ENCODE results near the gene PRM1.

PRM1 gene

GRCh38 chr16:11274964-11275363 lies 6.2 kb downstream of the PRM1 start:
- Histone ChIP-seq H3K4me2 (ENCODE audit: low read length) (no peak overlapping the region), H3F3A (ENCODE audit: control insufficient read depth, insufficient read depth) (no peaks in the 10 kb centered on the region), H3K79me2 (ENCODE audit: control insufficient read depth, low read length) (no peaks in the 10 kb centered on the region), H3K4me1 (ENCODE audit: control insufficient read depth, low read length) (peaks cover 14% of the 10 kb centered on the region), H3K9me2 (replicated peaks; ENCODE audit: control insufficient read depth, low read length) (no peaks in the 10 kb centered on the region), H3K27me3 (ENCODE audit: control insufficient read depth, low read length) (no peaks in the 10 kb centered on the region), H3K9me3 (ENCODE audit: control insufficient read depth, insufficient read depth, low read length) (no peaks in the 10 kb centered on the region), H3K27ac (ENCODE audit: low read depth, low read length) (no peak overlapping the region), H3K36me3 (ENCODE audit: control insufficient read depth, low read length) (no peaks in the 10 kb centered on the region), H4K20me1 (ENCODE audit: control insufficient read depth, insufficient read depth, low read depth, low read length) (no peaks in the 10 kb centered on the region), H3K4me3 (ENCODE audit: low read length) (no peak overlapping the region)
- TF ChIP-seq, protein P1, sequence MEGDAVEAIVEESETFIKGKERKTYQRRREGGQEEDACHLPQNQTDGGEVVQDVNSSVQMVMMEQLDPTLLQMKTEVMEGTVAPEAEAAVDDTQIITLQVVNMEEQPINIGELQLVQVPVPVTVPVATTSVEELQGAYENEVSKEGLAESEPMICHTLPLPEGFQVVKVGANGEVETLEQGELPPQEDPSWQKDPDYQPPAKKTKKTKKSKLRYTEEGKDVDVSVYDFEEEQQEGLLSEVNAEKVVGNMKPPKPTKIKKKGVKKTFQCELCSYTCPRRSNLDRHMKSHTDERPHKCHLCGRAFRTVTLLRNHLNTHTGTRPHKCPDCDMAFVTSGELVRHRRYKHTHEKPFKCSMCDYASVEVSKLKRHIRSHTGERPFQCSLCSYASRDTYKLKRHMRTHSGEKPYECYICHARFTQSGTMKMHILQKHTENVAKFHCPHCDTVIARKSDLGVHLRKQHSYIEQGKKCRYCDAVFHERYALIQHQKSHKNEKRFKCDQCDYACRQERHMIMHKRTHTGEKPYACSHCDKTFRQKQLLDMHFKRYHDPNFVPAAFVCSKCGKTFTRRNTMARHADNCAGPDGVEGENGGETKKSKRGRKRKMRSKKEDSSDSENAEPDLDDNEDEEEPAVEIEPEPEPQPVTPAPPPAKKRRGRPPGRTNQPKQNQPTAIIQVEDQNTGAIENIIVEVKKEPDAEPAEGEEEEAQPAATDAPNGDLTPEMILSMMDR (IDR thresholded peaks at IDR 0.05; ENCODE audit: low read depth, low read length, poor library complexity, severe bottlenecking), result no peak
- TF ChIP-seq EZH2phosphoT487 (IDR thresholded peaks at IDR 0.05; ENCODE audit: borderline replicate concordance, low read length), result no peak

- Histone ChIP-seq H3K4me2 (ENCODE audit: low read length) (no peak overlapping the region), H4K20me1 (ENCODE audit: control insufficient read depth, insufficient read depth, low read depth, low read length) (no peaks in the 10 kb centered on the region), H3K27me3 (ENCODE audit: control insufficient read depth, low read length) (no peaks in the 10 kb centered on the region), H3K36me3 (ENCODE audit: control insufficient read depth, low read length) (no peaks in the 10 kb centered on the region), H3K79me2 (ENCODE audit: control insufficient read depth, low read length) (no peaks in the 10 kb centered on the region), H3F3A (ENCODE audit: control insufficient read depth, insufficient read depth) (no peaks in the 10 kb centered on the region), H3K9me3 (ENCODE audit: control insufficient read depth, insufficient read depth, low read length) (no peaks in the 10 kb centered on the region), H3K4me1 (ENCODE audit: control insufficient read depth, low read length) (peaks cover 2% of the 10 kb centered on the region), H3K27ac (ENCODE audit: low read depth, low read length) (no peak overlapping the region), H3K9me2 (replicated peaks; ENCODE audit: control insufficient read depth, low read length) (no peaks in the 10 kb centered on the region), H3K4me3 (ENCODE audit: low read length) (no peak overlapping the region)
- TF ChIP-seq EZH2phosphoT487 (IDR thresholded peaks at IDR 0.05; ENCODE audit: borderline replicate concordance, low read length), result no peak
- TF ChIP-seq, protein P1 (IDR thresholded peaks at IDR 0.05; ENCODE audit: low read depth, low read length, poor library complexity, severe bottlenecking), result no peak
Measured at GRCh38 chr16:11273721-11274324, 7.3 kb downstream of the PRM1 start.

GRCh38 chr16:11272921-11273720 lies 8.0 kb downstream of the PRM1 start, which contains the start of gene PRM3:
Gene PRM3, minus strand, starts transcription at chr16:11273629. Its CDS starts 34 bp downstream, at chr16:11273595.
- Histone ChIP-seq H3K4me3 (ENCODE audit: low read length) (no peak within 1 kb of the TSS), H4K20me1 (ENCODE audit: control insufficient read depth, insufficient read depth, low read depth, low read length) (no peaks in the 10 kb centered on the region), H3K27ac (ENCODE audit: low read depth, low read length) (no peak within 1 kb of the TSS), H3K4me1 (ENCODE audit: control insufficient read depth, low read length) (no peaks in the 10 kb centered on the region), H3K9me3 (ENCODE audit: control insufficient read depth, insufficient read depth, low read length) (no peaks in the 10 kb centered on the region), H3K36me3 (ENCODE audit: control insufficient read depth, low read length) (no peaks in the 10 kb centered on the region), H3F3A (ENCODE audit: control insufficient read depth, insufficient read depth) (no peaks in the 10 kb centered on the region), H3K27me3 (ENCODE audit: control insufficient read depth, low read length) (no peaks in the 10 kb centered on the region), H3K4me2 (ENCODE audit: low read length) (no peak within 1 kb of the TSS), H3K9me2 (replicated peaks; ENCODE audit: control insufficient read depth, low read length) (no peaks in the 10 kb centered on the region), H3K79me2 (ENCODE audit: control insufficient read depth, low read length) (no peaks in the 10 kb centered on the region)
- no peak for TF ChIP-seq EZH2phosphoT487 (IDR thresholded peaks at IDR 0.05; ENCODE audit: borderline replicate concordance, low read length)
- TF ChIP-seq, protein P1 (IDR thresholded peaks at IDR 0.05; ENCODE audit: low read depth, low read length, poor library complexity, severe bottlenecking), result no peak

Measured in DOHH2 (cell line).